ENCODE data around the gene TXNDC8. TPM values are rescaled to one million over a fixed set of nuclear protein-coding genes. Genes with fewer than 3 reads are reported as not detected.

The TXNDC8 gene
- total and polyA plus RNA-seq, 2 experiments from 2014 or later = not detected

DNA sequence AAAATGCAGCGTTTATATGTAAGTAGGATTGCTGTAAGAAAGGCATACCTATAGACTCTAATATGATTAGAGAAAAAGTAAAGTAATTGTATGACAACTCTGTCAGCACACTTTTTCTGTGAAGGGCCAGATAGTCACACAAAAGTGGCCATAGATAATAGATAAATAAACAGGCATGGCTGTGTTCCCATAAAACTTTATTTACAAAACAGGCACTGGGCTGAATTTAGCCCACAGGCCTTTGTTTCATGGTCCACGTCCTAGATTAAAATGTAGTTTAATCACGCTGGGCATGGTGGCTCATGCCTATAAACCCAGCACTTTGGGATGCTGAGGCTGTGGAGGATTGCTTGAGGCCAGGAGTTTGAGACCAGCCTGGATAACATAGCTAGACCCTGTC, 8.7 kb upstream of the TXNDC8 start:
- Histone ChIP-seq H4K20me1 (replicated peaks; ENCODE audit: insufficient read depth) (no peaks in the 10 kb centered on the region), H3K4me1 (ENCODE audit: insufficient read depth) (no peaks in the 10 kb centered on the region), H3K79me2 (replicated peaks; ENCODE audit: insufficient read depth) (no peaks in the 10 kb centered on the region), H3K4me2 (no peak overlapping the region), H3K27me3 (ENCODE audit: insufficient read depth) (no peaks in the 10 kb centered on the region), H3K36me3 (ENCODE audit: insufficient read depth) (no peaks in the 10 kb centered on the region), H3K4me3 (no peak overlapping the region), H3K27ac (ENCODE audit: low read depth) (no peak overlapping the region), H3K9me2 (ENCODE audit: insufficient read depth) (no peaks in the 10 kb centered on the region), H3F3A (replicated peaks; ENCODE audit: low read depth) (no peaks in the 10 kb centered on the region), H2AFZ (no peak overlapping the region)
- Mint-ChIP-seq H3K27ac (no peak overlapping the region), H3K9me3 (no peaks in the 10 kb centered on the region), H3K4me1 (no peaks in the 10 kb centered on the region), H3K4me3 (no peak overlapping the region), H3K36me3 (ENCODE audit: low read depth) (no peaks in the 10 kb centered on the region), H3K27me3 (ENCODE audit: insufficient read depth, low read depth, poor library complexity) (no peaks in the 10 kb centered on the region)
- TF ChIP-seq CREB1 (CRISPR knock-in tag; IDR thresholded peaks at IDR 0.05; ENCODE audit: low read depth) (no peak), ZNF331 (CRISPR knock-in tag; IDR thresholded peaks at IDR 0.05; ENCODE audit: low read depth) (no peak)
- ATAC-seq (no peak), DNase-seq (ENCODE audit: low spot score) (no peak)

DNA sequence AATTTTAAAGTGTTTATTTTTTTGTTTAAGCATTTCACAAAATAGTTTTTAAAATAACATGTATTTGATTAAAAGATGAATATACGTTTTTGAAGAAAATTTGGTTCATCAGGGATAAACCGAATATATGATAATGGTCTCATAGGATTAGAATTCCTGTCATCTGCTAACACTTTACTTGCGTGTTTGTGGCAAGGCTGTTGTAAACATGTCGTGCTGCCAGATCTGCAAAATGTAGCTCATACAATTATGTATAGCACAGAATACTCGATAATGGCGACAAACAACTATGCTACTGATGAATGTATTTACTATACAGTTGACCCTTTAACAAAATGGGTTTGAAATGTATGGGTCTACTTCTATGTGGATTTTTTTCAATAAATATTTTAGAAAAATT, 7.2 kb upstream of the TXNDC8 start:
- DNase-seq (ENCODE audit: low spot score) = no peak
- TF ChIP-seq, protein P1, sequence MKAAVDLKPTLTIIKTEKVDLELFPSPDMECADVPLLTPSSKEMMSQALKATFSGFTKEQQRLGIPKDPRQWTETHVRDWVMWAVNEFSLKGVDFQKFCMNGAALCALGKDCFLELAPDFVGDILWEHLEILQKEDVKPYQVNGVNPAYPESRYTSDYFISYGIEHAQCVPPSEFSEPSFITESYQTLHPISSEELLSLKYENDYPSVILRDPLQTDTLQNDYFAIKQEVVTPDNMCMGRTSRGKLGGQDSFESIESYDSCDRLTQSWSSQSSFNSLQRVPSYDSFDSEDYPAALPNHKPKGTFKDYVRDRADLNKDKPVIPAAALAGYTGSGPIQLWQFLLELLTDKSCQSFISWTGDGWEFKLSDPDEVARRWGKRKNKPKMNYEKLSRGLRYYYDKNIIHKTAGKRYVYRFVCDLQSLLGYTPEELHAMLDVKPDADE (IDR thresholded peaks at IDR 0.05) = no peak
- TF ChIP-seq STAT1 (IDR thresholded peaks at IDR 0.05; ENCODE audit: unreplicated experiment) (no peak), EZH2phosphoT487 (IDR thresholded peaks at IDR 0.05; ENCODE audit: unreplicated experiment) (no peak), ZNF114 (CRISPR knock-in tag; IDR thresholded peaks at IDR 0.05) (no peak), POLR2AphosphoS5 (IDR thresholded peaks at IDR 0.05; ENCODE audit: low read depth) (no peak), ZNF331 (CRISPR knock-in tag; IDR thresholded peaks at IDR 0.05; ENCODE audit: low read depth) (no peak), JUNB (IDR thresholded peaks at IDR 0.05; ENCODE audit: unreplicated experiment) (no peak), NANOG (IDR thresholded peaks at IDR 0.05; ENCODE audit: borderline replicate concordance) (no peak)
- TF ChIP-seq, protein P2, sequence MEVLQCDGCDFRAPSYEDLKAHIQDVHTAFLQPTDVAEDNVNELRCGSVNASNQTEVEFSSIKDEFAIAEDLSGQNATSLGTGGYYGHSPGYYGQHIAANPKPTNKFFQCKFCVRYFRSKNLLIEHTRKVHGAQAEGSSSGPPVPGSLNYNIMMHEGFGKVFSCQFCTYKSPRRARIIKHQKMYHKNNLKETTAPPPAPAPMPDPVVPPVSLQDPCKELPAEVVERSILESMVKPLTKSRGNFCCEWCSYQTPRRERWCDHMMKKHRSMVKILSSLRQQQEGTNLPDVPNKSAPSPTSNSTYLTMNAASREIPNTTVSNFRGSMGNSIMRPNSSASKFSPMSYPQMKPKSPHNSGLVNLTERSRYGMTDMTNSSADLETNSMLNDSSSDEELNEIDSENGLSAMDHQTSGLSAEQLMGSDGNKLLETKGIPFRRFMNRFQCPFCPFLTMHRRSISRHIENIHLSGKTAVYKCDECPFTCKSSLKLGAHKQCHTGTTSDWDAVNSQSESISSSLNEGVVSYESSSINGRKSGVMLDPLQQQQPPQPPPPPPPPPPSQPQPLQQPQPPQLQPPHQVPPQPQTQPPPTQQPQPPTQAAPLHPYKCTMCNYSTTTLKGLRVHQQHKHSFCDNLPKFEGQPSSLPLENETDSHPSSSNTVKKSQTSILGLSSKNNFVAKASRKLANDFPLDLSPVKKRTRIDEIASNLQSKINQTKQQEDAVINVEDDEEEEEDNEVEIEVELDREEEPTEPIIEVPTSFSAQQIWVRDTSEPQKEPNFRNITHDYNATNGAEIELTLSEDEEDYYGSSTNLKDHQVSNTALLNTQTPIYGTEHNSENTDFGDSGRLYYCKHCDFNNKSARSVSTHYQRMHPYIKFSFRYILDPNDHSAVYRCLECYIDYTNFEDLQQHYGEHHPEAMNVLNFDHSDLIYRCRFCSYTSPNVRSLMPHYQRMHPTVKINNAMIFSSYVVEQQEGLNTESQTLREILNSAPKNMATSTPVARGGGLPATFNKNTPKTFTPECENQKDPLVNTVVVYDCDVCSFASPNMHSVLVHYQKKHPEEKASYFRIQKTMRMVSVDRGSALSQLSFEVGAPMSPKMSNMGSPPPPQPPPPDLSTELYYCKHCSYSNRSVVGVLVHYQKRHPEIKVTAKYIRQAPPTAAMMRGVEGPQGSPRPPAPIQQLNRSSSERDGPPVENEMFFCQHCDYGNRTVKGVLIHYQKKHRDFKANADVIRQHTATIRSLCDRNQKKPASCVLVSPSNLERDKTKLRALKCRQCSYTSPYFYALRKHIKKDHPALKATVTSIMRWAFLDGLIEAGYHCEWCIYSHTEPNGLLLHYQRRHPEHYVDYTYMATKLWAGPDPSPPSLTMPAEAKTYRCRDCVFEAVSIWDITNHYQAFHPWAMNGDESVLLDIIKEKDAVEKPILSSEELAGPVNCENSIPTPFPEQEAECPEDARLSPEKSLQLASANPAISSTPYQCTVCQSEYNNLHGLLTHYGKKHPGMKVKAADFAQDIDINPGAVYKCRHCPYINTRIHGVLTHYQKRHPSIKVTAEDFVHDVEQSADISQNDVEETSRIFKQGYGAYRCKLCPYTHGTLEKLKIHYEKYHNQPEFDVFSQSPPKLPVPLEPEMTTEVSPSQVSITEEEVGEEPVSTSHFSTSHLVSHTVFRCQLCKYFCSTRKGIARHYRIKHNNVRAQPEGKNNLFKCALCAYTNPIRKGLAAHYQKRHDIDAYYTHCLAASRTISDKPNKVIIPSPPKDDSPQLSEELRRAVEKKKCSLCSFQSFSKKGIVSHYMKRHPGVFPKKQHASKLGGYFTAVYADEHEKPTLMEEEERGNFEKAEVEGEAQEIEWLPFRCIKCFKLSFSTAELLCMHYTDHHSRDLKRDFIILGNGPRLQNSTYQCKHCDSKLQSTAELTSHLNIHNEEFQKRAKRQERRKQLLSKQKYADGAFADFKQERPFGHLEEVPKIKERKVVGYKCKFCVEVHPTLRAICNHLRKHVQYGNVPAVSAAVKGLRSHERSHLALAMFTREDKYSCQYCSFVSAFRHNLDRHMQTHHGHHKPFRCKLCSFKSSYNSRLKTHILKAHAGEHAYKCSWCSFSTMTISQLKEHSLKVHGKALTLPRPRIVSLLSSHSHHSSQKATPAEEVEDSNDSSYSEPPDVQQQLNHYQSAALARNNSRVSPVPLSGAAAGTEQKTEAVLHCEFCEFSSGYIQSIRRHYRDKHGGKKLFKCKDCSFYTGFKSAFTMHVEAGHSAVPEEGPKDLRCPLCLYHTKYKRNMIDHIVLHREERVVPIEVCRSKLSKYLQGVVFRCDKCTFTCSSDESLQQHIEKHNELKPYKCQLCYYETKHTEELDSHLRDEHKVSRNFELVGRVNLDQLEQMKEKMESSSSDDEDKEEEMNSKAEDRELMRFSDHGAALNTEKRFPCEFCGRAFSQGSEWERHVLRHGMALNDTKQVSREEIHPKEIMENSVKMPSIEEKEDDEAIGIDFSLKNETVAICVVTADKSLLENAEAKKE (CRISPR knock-in tag; IDR thresholded peaks at IDR 0.05) = no peak
- TF ChIP-seq, protein P3, sequence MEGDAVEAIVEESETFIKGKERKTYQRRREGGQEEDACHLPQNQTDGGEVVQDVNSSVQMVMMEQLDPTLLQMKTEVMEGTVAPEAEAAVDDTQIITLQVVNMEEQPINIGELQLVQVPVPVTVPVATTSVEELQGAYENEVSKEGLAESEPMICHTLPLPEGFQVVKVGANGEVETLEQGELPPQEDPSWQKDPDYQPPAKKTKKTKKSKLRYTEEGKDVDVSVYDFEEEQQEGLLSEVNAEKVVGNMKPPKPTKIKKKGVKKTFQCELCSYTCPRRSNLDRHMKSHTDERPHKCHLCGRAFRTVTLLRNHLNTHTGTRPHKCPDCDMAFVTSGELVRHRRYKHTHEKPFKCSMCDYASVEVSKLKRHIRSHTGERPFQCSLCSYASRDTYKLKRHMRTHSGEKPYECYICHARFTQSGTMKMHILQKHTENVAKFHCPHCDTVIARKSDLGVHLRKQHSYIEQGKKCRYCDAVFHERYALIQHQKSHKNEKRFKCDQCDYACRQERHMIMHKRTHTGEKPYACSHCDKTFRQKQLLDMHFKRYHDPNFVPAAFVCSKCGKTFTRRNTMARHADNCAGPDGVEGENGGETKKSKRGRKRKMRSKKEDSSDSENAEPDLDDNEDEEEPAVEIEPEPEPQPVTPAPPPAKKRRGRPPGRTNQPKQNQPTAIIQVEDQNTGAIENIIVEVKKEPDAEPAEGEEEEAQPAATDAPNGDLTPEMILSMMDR (conservative IDR thresholded peaks at IDR 0.05; ENCODE audit: low read depth in 2 of 2) = no peak

More for the DNA sequence above, 7.2 kb upstream of the TXNDC8 start:
- Histone ChIP-seq H3K4me2 (no peak overlapping the region), H3K4me1 (ENCODE audit: insufficient read depth) (no peaks in the 10 kb centered on the region), H2AFZ (no peak overlapping the region), H3K27ac (ENCODE audit: low read depth) (no peak overlapping the region), H4K20me1 (replicated peaks; ENCODE audit: insufficient read depth) (no peaks in the 10 kb centered on the region), H3K79me2 (replicated peaks; ENCODE audit: insufficient read depth) (no peaks in the 10 kb centered on the region), H3K9me2 (ENCODE audit: insufficient read depth) (no peaks in the 10 kb centered on the region), H3K27me3 (ENCODE audit: insufficient read depth) (no peaks in the 10 kb centered on the region), H3K36me3 (ENCODE audit: insufficient read depth) (no peaks in the 10 kb centered on the region), H3F3A (replicated peaks; ENCODE audit: low read depth) (no peaks in the 10 kb centered on the region), H3K4me3 (no peak overlapping the region)
- H3K36me3 Mint-ChIP-seq (ENCODE audit: low read depth) = no peaks in the 10 kb centered on the region
- no peaks in the 10 kb centered on the region for H3K9me3 Mint-ChIP-seq
- H3K4me1 Mint-ChIP-seq = no peaks in the 10 kb centered on the region
- H3K27ac Mint-ChIP-seq = no peak overlapping the region
- H3K27me3 Mint-ChIP-seq (ENCODE audit: insufficient read depth, low read depth, poor library complexity) = no peaks in the 10 kb centered on the region
- no peak overlapping the region for H3K4me3 Mint-ChIP-seq
- ATAC-seq = no peak
